Adipocyte (in vitro differentiated cells): Measurements from ENCODE around the gene BBX.

ENCODE experiments used
- DNase-seq: peaks from one replicate; pipeline ENCODE4 v3.0.0-alpha.2; 2015; ENCODE audit warnings: low read depth
- H3K27me3 ChIP-seq: replicated peaks from 2 replicates; pipeline ENCODE4 v1.7.0; 2013; ENCODE audit warnings: mild to moderate bottlenecking, low read length, moderate library complexity; ENCODE audit not compliant: control insufficient read depth, insufficient read depth
- H3K36me3 ChIP-seq: 2 replicates; pipeline ENCODE4 v1.7.0; 2013; ENCODE audit warnings: low read length, mild to moderate bottlenecking, moderate library complexity; ENCODE audit not compliant: control insufficient read depth, insufficient read depth, severe bottlenecking
- H3K4me1 ChIP-seq: 2 replicates; pipeline ENCODE4 v1.7.0; 2013; ENCODE audit warnings: mild to moderate bottlenecking, low read length, moderate library complexity; ENCODE audit not compliant: control insufficient read depth, insufficient read depth
- H3K4me3 ChIP-seq: 2 replicates; pipeline ENCODE4 v1.7.0; 2013; ENCODE audit warnings: mild to moderate bottlenecking, low read length, moderate library complexity
- H3K9ac ChIP-seq: 2 replicates; pipeline ENCODE4 v1.7.0; 2013; ENCODE audit warnings: mild to moderate bottlenecking, low read length, moderate library complexity
- H3K9me3 ChIP-seq: 2 replicates; pipeline ENCODE4 v1.7.0; 2013; ENCODE audit warnings: mild to moderate bottlenecking, low read length, moderate library complexity; ENCODE audit not compliant: control insufficient read depth

Gene BBX

DNA sequence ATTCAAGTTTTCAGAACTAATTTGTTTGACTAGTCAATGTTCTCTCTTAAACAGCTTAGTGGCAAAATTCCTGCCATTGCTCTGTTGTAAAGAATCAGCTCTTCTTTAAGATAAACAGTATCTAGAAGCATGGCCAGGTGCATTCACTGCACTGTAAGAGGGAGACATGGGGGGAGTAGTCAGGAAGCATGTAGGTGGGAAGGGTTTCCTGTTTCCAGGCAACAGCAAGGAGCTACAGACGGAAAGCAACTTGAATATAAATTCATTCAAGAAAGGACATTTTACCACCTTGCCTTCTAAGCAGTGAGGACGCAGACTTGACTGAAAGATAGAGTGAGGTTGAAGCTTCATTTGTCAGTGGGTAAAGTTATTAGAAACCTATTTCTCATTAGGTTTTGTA is 55.3 kb downstream of the BBX start:
- Histone ChIP-seq H3K4me3 (no peak overlapping the region), H3K9ac (no peak overlapping the region), H3K9me3 (no peaks in the 10 kb centered on the region), H3K27me3 (no peaks in the 10 kb centered on the region), H3K4me1 (no peaks in the 10 kb centered on the region), H3K36me3 (no peaks in the 10 kb centered on the region)
- DNase-seq = no peak

DNA sequence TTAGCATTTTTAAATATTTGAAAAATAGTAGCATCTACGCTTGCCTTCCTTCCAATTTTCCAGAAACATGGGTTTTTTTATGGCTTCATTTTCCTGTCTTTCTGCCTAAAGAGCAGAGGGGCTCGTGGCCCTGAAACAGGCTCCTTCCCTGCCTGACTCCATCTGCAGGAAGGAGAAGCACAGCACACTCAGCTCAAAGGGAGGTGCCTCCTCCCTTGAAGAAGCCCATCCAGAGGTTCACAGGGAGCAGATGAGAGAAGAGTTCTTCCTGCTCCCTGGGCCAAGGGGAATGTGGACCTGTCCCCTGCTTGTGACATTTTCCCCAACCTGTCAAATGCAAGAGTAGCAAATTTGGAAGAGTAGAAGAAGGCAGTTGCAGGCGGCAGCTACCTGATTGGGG is 55.8 kb downstream of the BBX start:
- H3K9ac ChIP-seq = no peak overlapping the region
- DNase-seq = no peak
- no peaks in the 10 kb centered on the region for H3K36me3 ChIP-seq
- no peaks in the 10 kb centered on the region for H3K27me3 ChIP-seq
- no peaks in the 10 kb centered on the region for H3K9me3 ChIP-seq
- H3K4me3 ChIP-seq = no peak overlapping the region
- H3K4me1 ChIP-seq = no peaks in the 10 kb centered on the region

DNA sequence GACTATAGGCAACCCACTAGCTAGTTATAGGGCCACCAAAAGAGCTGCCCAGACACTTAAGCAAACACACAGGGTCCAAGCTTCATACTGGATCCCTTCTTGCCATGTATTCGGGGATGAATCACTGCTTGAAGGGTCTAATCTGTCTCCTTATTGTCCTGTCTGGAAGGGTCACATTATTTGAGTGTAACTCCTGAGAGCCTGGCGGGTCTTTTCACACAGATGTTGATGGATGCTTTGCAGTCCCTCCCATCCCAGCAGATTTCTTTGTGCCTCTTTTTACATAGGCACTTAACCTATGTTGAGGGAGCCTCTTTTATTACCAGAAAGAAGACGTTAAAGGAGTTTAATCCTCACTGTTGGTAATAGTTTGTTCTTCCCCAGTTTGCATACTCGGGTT is 56.6 kb downstream of the BBX start:
- Histone ChIP-seq H3K4me3 (no peak overlapping the region), H3K27me3 (no peaks in the 10 kb centered on the region), H3K4me1 (no peaks in the 10 kb centered on the region), H3K36me3 (no peaks in the 10 kb centered on the region), H3K9me3 (no peaks in the 10 kb centered on the region), H3K9ac (no peak overlapping the region)
- DNase-seq = no peak

DNA sequence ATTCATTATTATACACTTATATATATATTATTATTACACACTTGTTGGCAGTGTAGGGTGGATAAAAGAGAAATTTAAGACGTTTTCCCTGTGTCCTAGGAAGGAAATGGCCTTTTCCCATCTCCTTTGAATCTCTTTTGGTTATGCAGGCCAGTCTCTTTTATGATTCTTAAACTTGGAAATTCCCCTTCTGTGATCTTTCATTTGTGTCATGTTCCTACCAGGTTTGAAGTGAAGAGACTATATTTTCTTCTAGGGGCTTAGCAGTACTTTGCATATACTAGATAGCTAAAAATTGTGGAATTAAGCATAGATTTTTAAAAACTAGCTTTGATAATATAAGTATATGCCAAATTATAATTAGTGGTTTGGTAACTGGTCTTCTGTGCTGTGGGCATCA is 58.5 kb downstream of the BBX start:
- Histone ChIP-seq H3K9ac (no peak overlapping the region), H3K36me3 (peaks cover 3% of the 10 kb centered on the region), H3K4me1 (no peaks in the 10 kb centered on the region), H3K9me3 (no peaks in the 10 kb centered on the region), H3K4me3 (no peak overlapping the region), H3K27me3 (no peaks in the 10 kb centered on the region)
- no peak for DNase-seq

DNA sequence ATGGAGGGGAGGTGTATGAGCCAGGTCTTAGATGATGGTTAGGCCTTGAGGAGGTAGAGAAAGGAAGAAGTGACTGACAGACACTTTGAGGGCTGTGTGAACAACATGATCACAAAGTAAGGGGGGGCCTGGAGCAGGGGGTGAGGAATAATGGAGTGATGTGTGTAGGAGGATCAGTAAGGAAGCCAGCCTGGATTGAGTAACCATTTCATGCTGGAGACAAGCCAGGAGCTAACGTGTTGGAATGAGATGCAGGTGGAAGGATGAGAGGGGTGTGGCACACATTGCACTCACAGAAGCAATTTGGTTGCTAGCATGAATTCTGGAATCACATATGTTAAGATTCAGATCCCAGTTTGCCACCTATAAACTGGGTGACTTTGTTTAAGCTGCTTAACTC is 65.5 kb downstream of the BBX start:
- H3K4me1 ChIP-seq = no peaks in the 10 kb centered on the region
- no peaks in the 10 kb centered on the region for H3K27me3 ChIP-seq

DNA sequence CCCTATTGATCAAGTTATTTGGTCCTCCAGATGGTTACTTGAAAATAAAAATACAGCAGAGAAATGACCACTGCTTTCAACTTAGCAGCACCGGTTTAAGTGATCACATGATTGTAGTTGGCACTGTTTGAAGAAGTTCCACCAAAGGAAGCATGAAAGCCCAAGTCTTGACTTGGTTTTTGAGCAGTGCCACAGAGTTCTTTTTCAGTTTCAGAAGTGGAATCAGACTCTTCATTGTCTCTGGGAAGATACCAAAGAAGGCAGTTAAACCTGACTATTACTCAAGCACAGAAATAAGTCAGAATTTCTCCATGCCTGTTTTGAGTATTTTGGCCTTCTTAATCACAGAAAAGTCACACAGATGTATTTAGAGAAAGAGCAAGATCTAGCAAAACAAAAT is 66.7 kb downstream of the BBX start:
- H3K36me3 ChIP-seq = peaks cover 3% of the 10 kb centered on the region
- no peak for DNase-seq
- H3K27me3 ChIP-seq = no peaks in the 10 kb centered on the region
- H3K9me3 ChIP-seq = no peaks in the 10 kb centered on the region
- no peaks in the 10 kb centered on the region for H3K4me1 ChIP-seq
- H3K4me3 ChIP-seq = no peak overlapping the region
- no peak overlapping the region for H3K9ac ChIP-seq

More for the DNA sequence above, 65.5 kb downstream of the BBX start:
- H3K9me3 ChIP-seq = no peaks in the 10 kb centered on the region
- DNase-seq = no peak
- no peak overlapping the region for H3K4me3 ChIP-seq
- no peak overlapping the region for H3K9ac ChIP-seq
- H3K36me3 ChIP-seq = peaks cover 3% of the 10 kb centered on the region

DNA sequence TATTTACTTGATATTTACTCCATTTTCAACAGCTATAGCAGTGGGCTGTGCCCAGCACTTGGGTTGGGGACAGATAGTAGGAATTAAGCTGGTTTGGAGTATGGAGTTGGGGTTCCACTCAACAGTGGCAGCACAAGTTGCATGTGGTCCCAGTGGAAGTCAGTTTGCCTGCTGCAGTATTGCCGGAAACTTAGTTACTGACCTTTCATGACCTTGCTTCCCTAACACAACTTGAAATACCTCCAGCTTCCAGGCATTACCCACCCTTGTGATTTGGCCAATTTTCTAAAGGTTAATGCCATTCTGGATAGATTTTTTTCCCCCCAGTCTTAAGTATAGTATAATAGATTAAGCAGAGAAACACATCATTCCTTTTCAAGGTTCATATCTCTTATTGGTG is 68.0 kb downstream of the BBX start:
- no peaks in the 10 kb centered on the region for H3K4me1 ChIP-seq
- no peaks in the 10 kb centered on the region for H3K27me3 ChIP-seq
- H3K4me3 ChIP-seq = no peak overlapping the region
- H3K9ac ChIP-seq = no peak overlapping the region
- no peaks in the 10 kb centered on the region for H3K36me3 ChIP-seq
- H3K9me3 ChIP-seq = no peaks in the 10 kb centered on the region
- no peak for DNase-seq

DNA sequence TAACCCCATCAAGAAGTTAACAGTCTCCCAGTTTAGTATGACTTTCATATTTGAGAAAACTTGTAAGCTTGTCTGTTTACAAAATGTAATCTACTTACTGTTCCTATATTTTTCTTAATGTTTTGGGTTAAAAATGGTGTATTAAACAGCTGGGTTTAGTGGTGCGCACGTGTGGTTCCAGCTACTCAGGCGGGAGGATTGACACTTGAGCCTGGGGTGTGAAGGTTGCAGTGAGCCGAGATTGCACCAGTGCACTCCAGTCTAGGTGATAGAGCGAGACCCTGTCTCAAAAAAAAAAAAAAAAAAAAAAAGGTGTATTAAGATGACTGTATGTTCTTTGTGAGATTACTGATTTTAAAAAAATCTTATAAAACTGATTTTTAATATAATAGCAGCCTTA is 69.3 kb downstream of the BBX start:
- Histone ChIP-seq H3K36me3 (no peaks in the 10 kb centered on the region), H3K9me3 (no peaks in the 10 kb centered on the region), H3K9ac (no peak overlapping the region)

DNA sequence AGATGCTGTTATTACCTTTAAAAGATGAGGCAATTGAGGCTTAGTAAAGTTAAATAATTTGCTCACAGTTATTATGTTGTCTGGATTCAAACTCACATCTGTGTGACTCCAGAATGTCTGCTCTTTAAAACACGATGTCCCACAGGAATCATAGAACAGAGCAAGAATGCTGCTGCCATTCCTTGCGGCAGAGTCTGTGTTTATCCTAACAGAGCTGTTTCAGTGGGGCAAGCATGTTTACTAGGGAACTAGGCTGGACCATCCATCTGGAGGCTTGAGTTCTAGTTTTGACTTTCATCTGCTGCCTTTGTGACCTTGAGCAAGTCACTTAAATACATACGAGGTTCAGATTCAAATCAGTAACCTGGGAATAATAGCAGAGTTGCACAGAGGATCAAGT is 72.1 kb downstream of the BBX start:
- H3K4me1 ChIP-seq = peaks cover 10% of the 10 kb centered on the region
- H3K27me3 ChIP-seq = no peaks in the 10 kb centered on the region
- no peak overlapping the region for H3K9ac ChIP-seq
- no peak overlapping the region for H3K4me3 ChIP-seq
- H3K9me3 ChIP-seq = no peaks in the 10 kb centered on the region
- DNase-seq = peak; percentile 38
- no peaks in the 10 kb centered on the region for H3K36me3 ChIP-seq

More for the DNA sequence above, 69.3 kb downstream of the BBX start:
- DNase-seq = no peak
- H3K4me3 ChIP-seq = no peak overlapping the region
- H3K27me3 ChIP-seq = no peaks in the 10 kb centered on the region
- H3K4me1 ChIP-seq = no peaks in the 10 kb centered on the region

DNA sequence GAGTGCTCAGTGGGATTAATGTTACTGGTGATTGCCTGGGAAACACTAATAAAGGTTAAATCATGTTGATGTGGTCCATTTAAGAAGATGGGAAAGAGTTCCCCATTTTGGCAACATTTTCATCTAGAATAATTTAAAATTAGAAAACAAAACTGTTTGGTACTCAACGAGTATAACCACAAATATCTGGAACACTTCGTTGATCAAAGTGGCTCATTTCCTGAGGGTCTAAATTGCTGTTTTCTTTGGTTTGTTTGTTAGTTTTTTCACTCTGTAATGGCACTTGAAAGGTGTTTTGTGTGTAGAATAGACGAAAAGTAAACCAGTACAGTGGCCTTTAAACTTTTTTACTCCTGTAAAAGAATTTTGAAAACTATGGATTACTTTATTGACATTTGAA is 73.9 kb downstream of the BBX start:
- no peaks in the 10 kb centered on the region for H3K36me3 ChIP-seq
- H3K27me3 ChIP-seq = no peaks in the 10 kb centered on the region
- H3K4me1 ChIP-seq = peaks cover 25% of the 10 kb centered on the region
- H3K9ac ChIP-seq = no peak overlapping the region
- no peak for DNase-seq
- no peak overlapping the region for H3K4me3 ChIP-seq
- no peaks in the 10 kb centered on the region for H3K9me3 ChIP-seq

DNA sequence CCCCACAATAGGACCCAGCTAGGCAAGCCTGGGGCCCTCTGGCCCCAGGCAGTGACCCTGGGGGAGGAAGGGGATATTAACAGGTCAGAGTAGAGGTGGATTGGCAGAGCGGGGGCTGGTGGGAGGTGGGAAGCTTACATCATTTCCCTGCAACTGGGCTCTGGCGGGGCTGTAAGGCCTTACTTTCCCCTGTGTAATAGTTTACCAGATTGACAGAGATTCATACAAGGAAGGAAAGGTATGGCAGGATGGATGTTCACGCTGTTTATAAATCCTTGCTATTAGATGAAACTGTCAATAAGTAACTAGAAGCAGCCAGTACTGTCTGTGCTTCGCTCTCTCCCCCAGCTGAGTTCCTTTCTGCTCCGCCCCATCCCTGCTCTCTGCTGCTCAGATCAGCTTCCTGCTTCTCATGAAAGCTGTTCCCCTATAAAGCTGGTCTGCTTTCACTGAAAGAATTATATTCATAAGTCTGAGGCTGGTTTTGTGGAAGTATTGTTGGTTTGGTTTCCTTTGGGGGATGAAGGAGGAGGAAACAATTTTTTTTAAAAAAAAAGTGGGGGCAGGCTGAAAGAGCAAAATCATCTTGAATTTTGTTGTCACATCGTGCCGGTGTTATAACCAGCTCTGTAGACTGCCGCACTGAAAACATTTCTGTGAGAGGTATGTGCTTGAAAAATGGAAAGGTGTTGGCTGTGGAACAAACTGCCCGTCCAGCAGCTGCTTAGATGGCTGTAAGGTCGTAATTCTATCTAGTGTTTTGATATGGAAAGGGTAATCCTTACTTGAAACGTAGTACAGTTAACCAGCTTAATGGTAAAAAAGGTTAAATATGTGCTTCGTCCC is 76.4 kb downstream of the BBX start:
- no peaks in the 10 kb centered on the region for H3K27me3 ChIP-seq
- peak; percentile 51 for DNase-seq
- no peaks in the 10 kb centered on the region for H3K36me3 ChIP-seq
- peak overlapping the region; percentile 86 for H3K4me3 ChIP-seq
- H3K9ac ChIP-seq = peak overlapping the region; percentile 88
- peaks cover 29% of the 10 kb centered on the region for H3K4me1 ChIP-seq
- H3K9me3 ChIP-seq = no peaks in the 10 kb centered on the region

DNA sequence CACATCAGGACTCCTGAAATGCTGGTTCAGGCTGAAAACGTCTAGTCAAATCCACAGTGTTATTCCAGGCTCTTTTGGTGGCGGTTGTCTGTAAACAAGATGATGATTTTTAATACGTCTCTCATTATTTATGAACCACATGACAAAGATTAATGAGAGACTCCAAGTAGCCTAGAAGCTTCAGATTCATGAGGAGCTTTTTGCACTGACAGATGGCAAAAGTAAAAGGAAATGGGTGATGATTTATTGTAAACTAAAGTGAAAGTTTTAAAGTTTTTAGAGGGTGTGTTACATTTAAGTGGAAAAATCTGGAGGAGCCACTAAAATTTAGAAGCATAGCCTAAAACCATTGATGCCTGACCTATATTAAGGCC is 77.0 kb downstream of the BBX start:
- Histone ChIP-seq H3K4me3 (peak overlapping the region; percentile 86), H3K9ac (peak overlapping the region; percentile 88), H3K36me3 (no peaks in the 10 kb centered on the region), H3K4me1 (peaks cover 35% of the 10 kb centered on the region), H3K27me3 (no peaks in the 10 kb centered on the region), H3K9me3 (no peaks in the 10 kb centered on the region)
- peak; percentile 39 for DNase-seq
